H1 (cell line): ENCODE results near the gene CCDC152. TPM values are rescaled to one million over a fixed set of nuclear protein-coding genes. Genes with fewer than 3 reads are reported as not detected.

Experiments
- CTCF ChIA-PET: fragments of 300-600 bp; sonication (Branson Sonifier 250); formaldehyde crosslinking; loops from one replicate; lab custom pipeline; 2021; ENCODE audit not compliant: partially characterized antibody; lab: Charles Lee
- POLR2A ChIA-PET: fragments of 300-600 bp; sonication (Branson Sonifier 250); formaldehyde crosslinking; loops from one replicate; lab custom pipeline; 2021; ENCODE audit warnings: inconsistent platforms; ENCODE audit not compliant: partially characterized antibody; lab: Charles Lee
- DNase-seq, 2 experiments: peaks; one replicate each; pipeline versions ENCODE4 v3.0.0 to v3.0.0-alpha.2; 2010 to 2022; ENCODE audit warnings: low spot score in 2 of 2, low read depth in 1 of 2, mixed read lengths in 1 of 2
- FAIRE-seq: peaks from 2 replicates; lab custom pipeline; 2011; peaks lifted over from hg19 to GRCh38; lab: Jason Lieb, UNC
- H2AFZ ChIP-seq: 2 replicates; pipeline ENCODE4 v1.8.1; 2012; ENCODE audit warnings: low read length, inconsistent platforms
- H2AK5ac ChIP-seq: 2 replicates; pipeline ENCODE4 v1.6.1; 2013; ENCODE audit warnings: low read depth, low read length
- H2BK120ac ChIP-seq: replicated peaks from 2 replicates; pipeline ENCODE3; 2013; ENCODE audit warnings: low read depth, low read length, inconsistent platforms
- H2BK12ac ChIP-seq: 2 replicates; pipeline ENCODE4 v1.6.1; 2013; ENCODE audit warnings: low read depth, low read length
- H2BK15ac ChIP-seq: 2 replicates; pipeline ENCODE4 v1.6.1; 2013; ENCODE audit warnings: low read length
- H2BK20ac ChIP-seq: 2 replicates; pipeline ENCODE4 v1.6.1; 2013; ENCODE audit warnings: low read length
- H2BK5ac ChIP-seq: 2 replicates; pipeline ENCODE4 v1.6.1; 2013; ENCODE audit warnings: low read depth, low read length
- H3K14ac ChIP-seq: 2 replicates; pipeline ENCODE4 v1.6.1; 2013; ENCODE audit warnings: inconsistent platforms; ENCODE audit not compliant: insufficient read length
- H3K18ac ChIP-seq: 2 replicates; pipeline ENCODE4 v1.6.1; 2013; ENCODE audit warnings: low read length; ENCODE audit errors: extremely low read depth
- H3K23ac ChIP-seq: 2 replicates; pipeline ENCODE4 v1.6.1; 2013; ENCODE audit warnings: inconsistent platforms; ENCODE audit not compliant: insufficient read length
- H3K23me2 ChIP-seq: 2 replicates; pipeline ENCODE4 v1.6.1; 2013; ENCODE audit warnings: low read depth, low read length
- H3K27ac ChIP-seq: 2 replicates; pipeline ENCODE4 v1.6.1; 2011; ENCODE audit warnings: low read depth, low read length, inconsistent platforms
- H3K27me3 ChIP-seq, 4 experiments: replicated peaks in 1 of 4; 1 replicate in 1 of 4; 2 replicates in 3 of 4; pipeline versions ENCODE4 v1.6.1 to v1.8.1; 2011 to 2013; ENCODE audit warnings: low read length in 3 of 4, mild to moderate bottlenecking in 3 of 4, inconsistent platforms in 2 of 4, mixed read lengths in 2 of 4, moderate library complexity in 1 of 4; ENCODE audit not compliant: control insufficient read depth in 3 of 4, insufficient read depth in 3 of 4; ENCODE audit errors: extremely low read depth in 1 of 4
- H3K36me3 ChIP-seq, 4 experiments: 2 replicates each; pipeline versions ENCODE4 v1.6.1 to v1.8.1; 2011 to 2013; ENCODE audit warnings: mild to moderate bottlenecking in 4 of 4, low read length in 3 of 4, moderate library complexity in 2 of 4, control low read depth in 1 of 4, inconsistent platforms in 1 of 4; ENCODE audit not compliant: insufficient read depth in 4 of 4, control insufficient read depth in 2 of 4
- H3K4ac ChIP-seq: replicated peaks from 2 replicates; pipeline ENCODE3; 2013; ENCODE audit warnings: low read length, low read depth, mixed read lengths, inconsistent platforms; ENCODE audit not compliant: insufficient read length
- H3K4me1 ChIP-seq, 4 experiments: replicated peaks in 1 of 4; 1 replicate in 1 of 4; 2 replicates in 3 of 4; pipeline versions ENCODE4 v1.6.1 to v1.8.1; 2011 to 2013; ENCODE audit warnings: low read length in 3 of 4, inconsistent platforms in 2 of 4, mixed read lengths in 1 of 4; ENCODE audit not compliant: insufficient read depth in 4 of 4, control insufficient read depth in 3 of 4
- H3K4me2 ChIP-seq, 2 experiments: 2 replicates each; pipeline versions ENCODE4 v1.6.1 to v1.8.1; 2011 to 2013; ENCODE audit warnings: low read depth in 2 of 2, low read length in 2 of 2, control low read depth in 1 of 2, inconsistent platforms in 1 of 2, mild to moderate bottlenecking in 1 of 2; ENCODE audit not compliant: insufficient read depth in 1 of 2
- H3K4me3 ChIP-seq, 4 experiments: fragments of 200-600, 300-600 bp in 1 of 4; sonication (generic), shearing (Covaris generic), sonication (Bioruptor Twin) in 1 of 4; 2 replicates each; pipeline versions ENCODE4 v1.5.1 to v1.8.1; 2011 to 2016; ENCODE audit warnings: low read length in 4 of 4, low read depth in 3 of 4, control low read depth in 2 of 4, inconsistent platforms in 2 of 4, mild to moderate bottlenecking in 2 of 4, mixed read lengths in 1 of 4, moderate library complexity in 1 of 4; ENCODE audit not compliant: insufficient read depth in 2 of 4; ENCODE audit errors: extremely low read depth in 1 of 4
- H3K56ac ChIP-seq: replicated peaks from 2 replicates; pipeline ENCODE3; 2013; ENCODE audit warnings: low read depth, mild to moderate bottlenecking, mixed read lengths, low read length, inconsistent platforms; ENCODE audit not compliant: insufficient read length
- H3K79me1 ChIP-seq: 2 replicates; pipeline ENCODE4 v1.6.1; 2013; ENCODE audit warnings: low read depth, low read length, control low read depth
- H3K79me2 ChIP-seq, 2 experiments: 2 replicates each; pipeline versions ENCODE4 v1.6.1 to v1.8.1; 2012 to 2013; ENCODE audit warnings: low read length in 2 of 2, mild to moderate bottlenecking in 2 of 2, inconsistent platforms in 1 of 2; ENCODE audit not compliant: insufficient read depth in 2 of 2, control insufficient read depth in 1 of 2
- H3K9ac ChIP-seq, 4 experiments: replicated peaks in 1 of 4; 1 replicate in 1 of 4; 2 replicates in 3 of 4; pipeline versions ENCODE4 v1.6.1 to v1.8.1; 2011 to 2013; ENCODE audit warnings: low read depth in 3 of 4, low read length in 3 of 4, control low read depth in 2 of 4, mild to moderate bottlenecking in 2 of 4, moderate library complexity in 2 of 4, inconsistent platforms in 1 of 4; ENCODE audit errors: extremely low read depth in 1 of 4
- H3K9me3 ChIP-seq, 2 experiments: 2 replicates each; pipeline versions ENCODE4 v1.6.1 to v1.8.1; 2012 to 2013; ENCODE audit warnings: mild to moderate bottlenecking in 2 of 2, moderate library complexity in 2 of 2, control low read depth in 1 of 2, inconsistent platforms in 1 of 2, low read depth in 1 of 2, low read length in 1 of 2, mixed read lengths in 1 of 2; ENCODE audit not compliant: insufficient read depth in 2 of 2
- H4K20me1 ChIP-seq, 2 experiments: replicated peaks in 1 of 2; 2 replicates each; pipeline versions ENCODE3 to v1.8.1; 2011 to 2013; ENCODE audit warnings: inconsistent platforms in 2 of 2, low read length in 2 of 2, mild to moderate bottlenecking in 1 of 2; ENCODE audit not compliant: insufficient read depth in 2 of 2, control insufficient read depth in 1 of 2
- H4K5ac ChIP-seq: 2 replicates; pipeline ENCODE4 v1.6.1; 2013; ENCODE audit warnings: low read length, low read depth, mixed read lengths, inconsistent platforms; ENCODE audit not compliant: insufficient read length
- H4K8ac ChIP-seq: 2 replicates; pipeline ENCODE4 v1.8.0; 2013; ENCODE audit warnings: mild to moderate bottlenecking, moderate library complexity, low read length, inconsistent platforms; ENCODE audit not compliant: insufficient read depth; ENCODE audit errors: extremely low read depth
- H4K91ac ChIP-seq: replicated peaks from 2 replicates; pipeline ENCODE3; 2013; ENCODE audit warnings: low read length, mixed read lengths, inconsistent platforms; ENCODE audit not compliant: insufficient read length
- ASH2L ChIP-seq: fragments of 200-600, 300-600 bp; sonication (generic); IDR thresholded peaks from one replicate; pipeline ENCODE4 v1.7.1; 2017; ENCODE audit warnings: low read length
- CBX5 ChIP-seq: fragments of 300-800, 300-1000 bp; sonication (generic); IDR thresholded peaks from 2 replicates; pipeline ENCODE4 v1.7.1; 2016; ENCODE audit warnings: antibody characterized with exemption, low read length, low read depth
- CREB1 ChIP-seq: IDR thresholded peaks from 2 replicates; pipeline ENCODE4 v1.6.1; 2012; ENCODE audit warnings: inconsistent platforms
- CTBP2 ChIP-seq: IDR thresholded peaks from 2 replicates; pipeline ENCODE4 v1.7.0; 2011; ENCODE audit warnings: borderline replicate concordance, mild to moderate bottlenecking, moderate library complexity, mixed read lengths, low read length; ENCODE audit not compliant: insufficient read depth, insufficient read length
- GABPA ChIP-seq: IDR thresholded peaks from 2 replicates; pipeline ENCODE4 v1.6.1; 2011; ENCODE audit warnings: mild to moderate bottlenecking, low read length, moderate library complexity, borderline replicate concordance; ENCODE audit not compliant: insufficient read depth
- KDM4A ChIP-seq: IDR thresholded peaks from one replicate; pipeline ENCODE4 v1.7.1; 2012; ENCODE audit warnings: low read depth, mild to moderate bottlenecking, moderate library complexity, low read length, inconsistent platforms; ENCODE audit not compliant: severe bottlenecking
- POLR2A ChIP-seq, 2 experiments: IDR thresholded peaks; 1 replicate in 1 of 2; 2 replicates in 1 of 2; pipeline ENCODE4 v1.6.1; 2011; ENCODE audit warnings: low read depth in 2 of 2, low read length in 2 of 2, mild to moderate bottlenecking in 2 of 2; ENCODE audit errors: control extremely low read depth in 1 of 2
- RFX5 ChIP-seq: IDR thresholded peaks from 2 replicates; pipeline ENCODE4 v1.6.1; 2011; ENCODE audit warnings: low read depth, low read length, improper control_type of control experiment, borderline replicate concordance
- SAP30 ChIP-seq: fragments of 300-600 bp; sonication (generic); IDR thresholded peaks from 2 replicates; pipeline ENCODE4 v1.7.1; 2012; ENCODE audit warnings: low read length, moderate library complexity, mild to moderate bottlenecking, inconsistent platforms; ENCODE audit not compliant: insufficient read depth, insufficient replicate concordance
- SIX5 ChIP-seq: IDR thresholded peaks from 2 replicates; pipeline ENCODE4 v1.6.1; 2011; ENCODE audit warnings: mild to moderate bottlenecking, low read depth, low read length
- SP1 ChIP-seq: IDR thresholded peaks from 2 replicates; pipeline ENCODE4 v1.6.1; 2011; ENCODE audit warnings: low read depth, low read length
- SP2 ChIP-seq: IDR thresholded peaks from 2 replicates; pipeline ENCODE4 v1.6.1; 2012; ENCODE audit warnings: mild to moderate bottlenecking, low read length, inconsistent platforms
- SP4 ChIP-seq: IDR thresholded peaks from 2 replicates; pipeline ENCODE4 v1.6.1; 2012; ENCODE audit warnings: low read length, inconsistent platforms
- YY1 ChIP-seq: IDR thresholded peaks from 2 replicates; pipeline ENCODE4 v1.6.1; 2011; ENCODE audit warnings: low read depth, mild to moderate bottlenecking, low read length
- WGBS, 2 experiments: shearing (Covaris generic) in 1 of 2; methylation state at CpG; one replicate each; pipeline versions ENCODE4 v1.1.6 to v1.1.7; 2013 to 2015; ENCODE audit warnings: low lambda C conversion rate in 2 of 2, mixed read lengths in 2 of 2, inconsistent platforms in 1 of 2, low coverage in 1 of 2, missing lambda C conversion rate in 1 of 2; ENCODE audit not compliant: insufficient replicate concordance in 2 of 2, insufficient coverage in 1 of 2, insufficient read length in 1 of 2; ENCODE audit errors: extremely low coverage in 1 of 2, missing lambda C conversion rate in 1 of 2; 5-methylcytosine and 5-hydroxymethylcytosine counted together
- polyA plus RNA-seq, 7 experiments: library from polyadenylated mRNA; depleted of rRNA in 3 of 7; stranded (reverse) in 5 of 7; unstranded in 2 of 7; fragments of >200 nt in 5 of 7; fragments of 200-250 nt in 2 of 7; gene quantifications; 1 replicate in 5 of 7; 2 replicates in 1 of 7; 4 replicates in 1 of 7; pipeline versions ENCODE4 v1.2.1 to v1.2.3, GENCODE V29; 2011 to 2013; ENCODE audit warnings: missing spikeins in 2 of 7, mixed read lengths in 2 of 7
- total RNA-seq: library from RNA; stranded (reverse); fragmentation: NEBNext Ultra II Directional; extraction: Animal tissue kit (Norgen Biotek cat#: 25700); gene quantifications from 2 replicates; pipeline ENCODE4 v1.2.1, GENCODE V29; 2021

The CCDC152 gene
- total and polyA plus RNA-seq, 2 of the 8 experiments (the other 6 are each of a cell fraction or from before 2014, with no cell fraction given): 2.6 to 9.5 TPM

- Histone ChIP-seq H2BK12ac (no peak overlapping the region), H3K18ac (no peak overlapping the region), H3K4me1 (peaks cover 7 to 13% (median 10%) of the 10 kb centered on the region in 4 experiments; a peak in 5 of 7 replicates), H3K56ac (no peak overlapping the region), H2BK120ac (no peak overlapping the region), H3K23me2 (no peaks in the 10 kb centered on the region), H4K91ac (no peak overlapping the region), H3K4ac (no peak overlapping the region), H3K9me3 (no peaks in the 10 kb centered on the region), H3K14ac (no peak overlapping the region), H3K79me2 (peaks cover 0 to 6% of the 10 kb centered on the region in 2 experiments; a peak in 1 of 4 replicates), H2AK5ac (no peak overlapping the region), H2AFZ (no peak overlapping the region), H4K8ac (no peak overlapping the region), H3K27ac (no peak overlapping the region), H4K5ac (no peak overlapping the region), H2BK15ac (no peak overlapping the region), H3K27me3 (no peaks in the 10 kb centered on the region), H3K9ac (no peak overlapping the region), H3K4me2 (peak overlapping the region in 1 of 2 experiments; percentile 1; a peak in 1 of 4 replicates), H3K4me3 (no peak overlapping the region; a peak in 1 of 8 replicates), H3K23ac (no peak overlapping the region), H4K20me1 (no peaks in the 10 kb centered on the region), H3K36me3 (no peaks in the 10 kb centered on the region), H3K79me1 (no peaks in the 10 kb centered on the region), H2BK5ac (no peak overlapping the region), H2BK20ac (no peak overlapping the region)
- FAIRE-seq (no peak), DNase-seq (peak; percentile 67 to 74)
- POLR2A ChIA-PET: no interaction called here
- CTCF ChIA-PET: interaction anchor here (0.9 kb wide), 1 partner anchor 114 kb away, joined by 3 read pairs; no protein-coding TSS in a partner anchor
- WGBS, 2 experiments: 19% methylated on average over 19 of the region's 19 CpGs; no CpG with 5 or more reads in 1 of the 2 experiments
- TF ChIP-seq ASH2L: no peak
- no peak for TF ChIP-seq CBX5
- no peak for TF ChIP-seq SIX5
- no peak for TF ChIP-seq KDM4A
- TF ChIP-seq POLR2A (IDR thresholded peaks at IDR 0.05; ENCODE audit: control extremely low read depth in 1 of 2, low read depth in 2 of 2, low read length in 2 of 2): no peak
- 0 out of 2 replicates have a peak, but pooled peaks have one; percentile 31 for TF ChIP-seq YY1
- TF ChIP-seq CTBP2: no peak
- no peak for TF ChIP-seq RFX5
- TF ChIP-seq CREB1: 0 out of 2 replicates have a peak, but pooled peaks have one; percentile 30
- TF ChIP-seq SP1: peak; percentile 67; the same call in 1 of the 2 replicates
- no peak for TF ChIP-seq SAP30
- TF ChIP-seq GABPA: no peak
- no peak for TF ChIP-seq SP2
- TF ChIP-seq SP4: no peak
These were observed 56.9 kb downstream of the CCDC152 start for GRCh38 chr5:42813533-42813932.
